Fibroblast of lung (primary cell): ENCODE data around the gene KCP. TPM values are rescaled to one million over a fixed set of nuclear protein-coding genes. Genes with fewer than 3 reads are reported as not detected.
"Not testable (repeated sequence)": the region's sequence is repeated elsewhere in the genome, so short reads cannot be mapped to it uniquely, and the experiment has no call there.

Experiments used
- DNase-seq, 2 donors: peaks; one replicate each; pipeline versions ENCODE4 v3.0.0 to v3.0.0-alpha.2; 2010; ENCODE audit warnings: low read depth in 2 of 2
- H2AFZ ChIP-seq: 2 replicates; pipeline ENCODE4 v1.5.1; 2012; ENCODE audit warnings: low read length, control low read depth, inconsistent platforms
- H3K27ac ChIP-seq: 2 replicates; pipeline ENCODE4 v1.5.1; 2011; ENCODE audit warnings: low read length, control low read depth; ENCODE audit not compliant: insufficient read depth
- H3K27me3 ChIP-seq: 2 replicates; pipeline ENCODE4 v1.5.1; 2011; ENCODE audit warnings: mild to moderate bottlenecking, low read length; ENCODE audit not compliant: control insufficient read depth, insufficient read depth
- H3K36me3 ChIP-seq: 2 replicates; pipeline ENCODE4 v1.5.1; 2011; ENCODE audit warnings: low read length; ENCODE audit not compliant: control insufficient read depth, insufficient read depth
- H3K4me1 ChIP-seq: 2 replicates; pipeline ENCODE4 v1.5.1; 2011; ENCODE audit warnings: low read length; ENCODE audit not compliant: control insufficient read depth, insufficient read depth; ENCODE audit errors: extremely low read depth
- H3K4me2 ChIP-seq: 2 replicates; pipeline ENCODE4 v1.5.1; 2011; ENCODE audit warnings: low read length, control low read depth; ENCODE audit not compliant: insufficient read depth; ENCODE audit errors: extremely low read depth
- H3K4me3 ChIP-seq, 4 experiments: fragments of 200-600 bp in 1 of 4; sonication (generic) in 1 of 4; replicated peaks in 1 of 4; 2 replicates each; pipeline ENCODE4 v1.5.1; 2011 to 2016; ENCODE audit warnings: low read length in 4 of 4, low read depth in 3 of 4, mild to moderate bottlenecking in 3 of 4, control low read depth in 2 of 4, inconsistent platforms in 1 of 4, mixed read lengths in 1 of 4; ENCODE audit not compliant: insufficient read depth in 1 of 4; ENCODE audit errors: control extremely low read depth in 1 of 4
- H3K79me2 ChIP-seq: 2 replicates; pipeline ENCODE4 v1.5.1; 2012; ENCODE audit warnings: mild to moderate bottlenecking, low read length, inconsistent platforms; ENCODE audit not compliant: control insufficient read depth, insufficient read depth
- H3K9ac ChIP-seq: 2 replicates; pipeline ENCODE4 v1.5.1; 2011; ENCODE audit warnings: mild to moderate bottlenecking, low read length, control low read depth; ENCODE audit not compliant: insufficient read depth
- H3K9me3 ChIP-seq: 2 replicates; pipeline ENCODE4 v1.5.1; 2012; ENCODE audit warnings: low read depth, low read length; ENCODE audit not compliant: control insufficient read depth, insufficient read depth
- H4K20me1 ChIP-seq: 2 replicates; pipeline ENCODE4 v1.5.1; 2011; ENCODE audit warnings: low read length; ENCODE audit not compliant: control insufficient read depth, insufficient read depth; ENCODE audit errors: extremely low read depth
- CTCF ChIP-seq, 2 donors: IDR thresholded peaks in 1 of 2; conservative IDR thresholded peaks in 1 of 2; 1 replicate in 1 of 2; 2 replicates in 1 of 2; pipeline ENCODE4 v1.5.1; 2011 to 2012; ENCODE audit warnings: low read length in 2 of 2, control low read depth in 1 of 2, inconsistent platforms in 1 of 2, low read depth in 1 of 2, mild to moderate bottlenecking in 1 of 2
- EZH2 ChIP-seq: IDR thresholded peaks from 2 replicates; pipeline ENCODE4 v1.5.1; 2012; ENCODE audit warnings: low read length, control low read depth, mild to moderate bottlenecking; ENCODE audit errors: missing control alignments
- polyA plus RNA-seq, 2 donors: library from polyadenylated mRNA; depleted of rRNA in 1 of 2; stranded (reverse) in 1 of 2; unstranded in 1 of 2; fragments of >200 nt; gene quantifications; 2 replicates each; pipeline ENCODE4 v1.2.1, GENCODE V29; 2011 to 2012; ENCODE audit warnings: missing spikeins in 1 of 2
- total RNA-seq: library from RNA; depleted of rRNA; stranded (reverse); fragments of >200 nt; gene quantifications from 2 replicates; pipeline ENCODE4 v1.2.1, GENCODE V29; 2014

Gene KCP
- total and polyA plus RNA-seq, 2 donors (not counting 1 experiment from before 2014, with no cell fraction given), result 0.08 to 0.50 TPM

GRCh38 chr7:128914566-128915151 is 4.2 kb upstream of the KCP start:
- no peaks in the 10 kb centered on the region for H3K79me2 ChIP-seq
- H3K4me2 ChIP-seq, result no peak overlapping the region
- H3K9ac ChIP-seq, result no peak overlapping the region
- no peak for TF ChIP-seq CTCF (conservative IDR thresholded peaks at IDR 0.05 in 1 of 2, IDR thresholded peaks at IDR 0.05 in 1 of 2; ENCODE audit: low read depth in 1 of 2, low read length in 2 of 2)
- peak; percentile 27 for TF ChIP-seq EZH2
- no peak overlapping the region for H3K27ac ChIP-seq
- no peaks in the 10 kb centered on the region for H3K4me1 ChIP-seq
- no peak for DNase-seq
- H3K27me3 ChIP-seq, result peaks cover 35% of the 10 kb centered on the region
- H4K20me1 ChIP-seq, result no peaks in the 10 kb centered on the region
- H2AFZ ChIP-seq, result no peak overlapping the region
- no peaks in the 10 kb centered on the region for H3K9me3 ChIP-seq
- no peaks in the 10 kb centered on the region for H3K36me3 ChIP-seq
- H3K4me3 ChIP-seq, result no peak overlapping the region

GRCh38 chr7:128913870-128914565 is 3.5 kb upstream of the KCP start:
- H3K4me3 ChIP-seq, result no peak overlapping the region
- H3K27me3 ChIP-seq, result peaks cover 37% of the 10 kb centered on the region
- H4K20me1 ChIP-seq, result no peaks in the 10 kb centered on the region
- H3K9me3 ChIP-seq, result no peaks in the 10 kb centered on the region
- DNase-seq, result no peak
- H3K79me2 ChIP-seq, result no peaks in the 10 kb centered on the region
- no peaks in the 10 kb centered on the region for H3K36me3 ChIP-seq
- H3K4me2 ChIP-seq, result no peak overlapping the region
- no peak overlapping the region for H2AFZ ChIP-seq
- no peak overlapping the region for H3K27ac ChIP-seq
- TF ChIP-seq CTCF (conservative IDR thresholded peaks at IDR 0.05 in 1 of 2, IDR thresholded peaks at IDR 0.05 in 1 of 2; ENCODE audit: low read depth in 1 of 2, low read length in 2 of 2) (no peak), EZH2 (no peak)
- H3K9ac ChIP-seq, result no peak overlapping the region
- H3K4me1 ChIP-seq, result no peaks in the 10 kb centered on the region

GRCh38 chr7:128912709-128913495 is 2.4 kb upstream of the KCP start:
- H3K4me2 ChIP-seq, H4K20me1 ChIP-seq, H3K4me1 ChIP-seq, H3K9me3 ChIP-seq, H3K36me3 ChIP-seq, H3K9ac ChIP-seq, DNase-seq, H3K79me2 ChIP-seq, H3K27ac ChIP-seq, H3K4me3 ChIP-seq, H2AFZ ChIP-seq: not testable (repeated sequence)
- peaks cover 37% of the 10 kb centered on the region for H3K27me3 ChIP-seq
